HG02642 (cell line): Measurements from ENCODE around the gene ETFB.
A peak's percentile ranks its signal among the peaks of the same experiment; 100 is the strongest.

ENCODE experiments used
- ATAC-seq: cut with Tn5 transposase; IDR thresholded peaks from one replicate; pipeline ENCODE4 v1.9.1; 2021; ENCODE audit warnings: mild to moderate bottlenecking; ENCODE audit not compliant: unreplicated experiment, poor library complexity

Gene ETFB

DNA sequence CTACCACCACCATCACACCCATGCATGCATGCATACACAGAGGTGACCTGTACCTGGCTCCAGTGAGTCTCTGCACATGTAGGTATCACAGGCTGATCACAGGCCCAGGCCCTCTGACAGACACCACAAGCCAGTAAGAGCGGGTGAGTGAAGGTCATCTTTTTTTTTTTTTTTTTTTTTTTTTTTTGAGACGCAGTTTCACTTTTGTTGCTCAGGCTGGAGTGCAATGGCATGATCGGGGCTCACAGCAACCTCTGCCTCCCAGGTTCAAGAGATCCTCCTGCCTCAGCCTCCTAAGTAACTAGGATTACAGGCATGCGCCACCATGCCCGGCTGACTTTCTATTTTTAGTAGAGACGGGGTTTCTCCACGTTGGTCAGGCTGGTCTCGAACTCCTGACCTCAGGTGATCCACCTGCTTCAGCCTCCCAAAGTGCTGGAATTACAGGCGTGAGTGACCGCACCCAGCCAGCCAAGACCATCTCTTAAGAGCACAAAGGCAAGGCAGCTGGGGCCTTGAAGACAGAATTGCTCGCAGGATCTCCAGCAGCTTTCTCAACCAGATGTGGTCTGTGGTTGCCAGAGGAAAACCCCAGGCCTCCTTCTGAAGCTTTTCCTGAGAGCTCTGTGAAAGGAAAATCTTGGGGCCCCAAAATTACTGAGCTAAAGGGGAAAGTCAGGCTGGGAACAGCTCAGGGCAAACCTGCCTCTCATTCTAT, 9.5 kb upstream of the ETFB start:
- ATAC-seq: no peak

DNA sequence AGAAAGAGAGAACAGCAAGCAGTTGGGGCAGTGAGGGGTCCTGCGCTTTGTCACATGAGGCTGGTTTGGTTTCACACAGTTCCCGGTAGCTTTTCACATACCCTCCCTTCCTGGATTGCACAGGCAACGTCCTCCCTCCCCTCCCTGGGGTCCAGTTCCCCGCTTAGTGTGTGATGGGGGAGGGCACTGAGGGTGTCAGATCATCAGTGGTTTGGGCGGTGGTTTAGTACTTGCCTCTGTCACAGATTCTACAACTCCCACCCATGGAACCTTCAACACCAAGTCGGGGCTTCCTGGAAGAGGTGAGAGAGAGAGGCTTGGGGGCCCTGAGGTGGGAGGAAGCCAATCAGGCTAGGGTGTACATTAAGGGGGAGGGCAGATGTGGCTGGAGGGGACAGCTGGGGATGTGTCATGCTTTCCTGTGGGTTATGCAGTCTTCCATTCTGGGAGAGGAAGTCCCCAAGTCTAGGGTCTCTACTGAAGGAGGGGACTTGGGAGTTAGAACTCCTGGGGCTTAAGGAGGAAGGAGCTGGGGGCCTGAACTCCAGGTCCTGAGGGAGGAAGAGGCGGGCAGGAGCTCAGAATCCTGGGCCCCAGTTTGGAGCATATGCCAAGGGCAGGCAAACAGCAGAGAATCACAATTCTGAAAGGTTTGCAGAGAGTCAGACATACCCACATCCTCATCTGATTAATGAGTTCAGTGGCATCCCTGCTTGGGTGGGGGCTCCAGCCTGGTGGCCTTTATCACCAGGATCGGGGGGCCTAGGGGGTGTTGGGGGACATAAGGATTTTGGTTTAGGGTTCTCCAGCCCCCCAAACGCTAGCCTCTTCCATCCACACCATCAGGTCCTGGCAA, 6.7 kb upstream of the ETFB start, which contains the start of gene NKG7:
TSS of gene NKG7 (minus strand) at position 6 of the 856 bp plus-strand sequence. CDS start 119 bp downstream, outside the sequence.
- ATAC-seq: no peak

- ATAC-seq: no peak
These were observed 5.9 kb upstream of the ETFB start for GRCh38 chr19:51372021-51372648.

- ATAC-seq: no peak
These were observed 5.0 kb upstream of the ETFB start for GRCh38 chr19:51371186-51371690.

DNA sequence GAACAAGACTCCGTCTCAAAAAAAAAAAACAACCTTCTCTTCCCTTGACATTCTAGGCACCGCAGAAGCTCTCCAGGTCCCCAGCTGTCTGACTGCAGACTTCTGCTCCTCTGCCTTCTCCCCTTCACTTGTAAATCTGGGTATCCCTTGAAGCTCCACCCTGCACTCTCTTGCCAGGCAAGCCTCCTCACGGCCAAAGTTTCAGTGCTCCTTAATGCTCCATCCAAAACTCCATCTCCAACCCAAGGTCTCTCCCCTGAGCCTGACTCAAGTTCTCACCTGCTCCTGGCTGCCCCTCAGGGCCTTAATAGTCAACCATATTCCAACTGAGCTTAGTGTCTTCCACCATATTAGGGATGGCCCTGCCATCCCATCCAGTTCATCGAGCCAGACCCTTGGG, 4.0 kb upstream of the ETFB start:
- ATAC-seq: no peak

DNA sequence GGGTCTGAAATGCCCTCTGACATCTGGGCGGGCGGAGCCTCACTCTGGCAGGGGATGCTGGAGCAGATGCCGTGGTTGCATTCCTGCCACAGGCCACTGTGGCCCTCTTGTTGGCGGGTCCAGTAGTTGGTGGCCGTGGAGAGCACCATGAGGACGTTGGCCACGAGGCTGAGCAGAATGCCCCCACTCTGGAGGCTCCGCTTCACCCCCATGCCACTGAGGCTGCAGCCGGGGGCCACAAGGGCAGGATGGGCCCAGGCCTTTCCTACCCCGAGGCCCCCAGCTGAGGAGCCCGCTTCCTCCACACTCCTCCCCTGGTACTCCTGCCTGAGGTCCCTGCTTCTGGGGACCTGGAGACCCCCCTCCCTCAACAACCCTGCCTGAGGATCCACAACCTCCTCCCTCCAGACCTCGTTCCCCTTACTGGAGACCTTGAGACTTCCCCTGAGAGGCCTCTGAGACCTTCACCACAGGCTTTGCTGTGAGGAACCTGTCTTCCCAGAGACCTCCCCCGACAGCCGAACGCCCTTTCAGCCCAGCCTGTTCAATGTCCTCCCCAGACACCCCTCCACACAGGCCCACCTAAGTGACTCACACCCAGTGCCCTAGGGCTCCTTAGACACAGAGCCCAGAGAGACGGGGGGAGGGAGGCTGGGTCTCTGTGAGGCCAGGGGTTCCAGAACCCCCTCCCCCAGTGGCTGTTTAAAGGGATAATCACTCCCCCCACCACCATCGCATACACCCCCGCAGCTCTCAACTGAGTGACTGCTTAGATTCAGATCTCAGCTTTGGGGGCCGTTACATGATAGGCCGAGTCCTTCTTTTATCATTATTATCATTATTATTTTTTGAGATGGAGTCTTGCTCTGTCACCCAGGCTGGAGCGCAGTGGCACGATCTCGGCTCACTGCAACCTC, 2.4 kb upstream of the ETFB start, which contains the start of gene CLDND2:
TSS of gene CLDND2 (minus strand) at position 638 of the 917 bp plus-strand sequence. CDS start at position 212, 426 bp downstream.
- no peak for ATAC-seq

GRCh38 chr19:51367565-51368365, 1.6 kb upstream of the ETFB start:
- ATAC-seq: peak; percentile 81

DNA sequence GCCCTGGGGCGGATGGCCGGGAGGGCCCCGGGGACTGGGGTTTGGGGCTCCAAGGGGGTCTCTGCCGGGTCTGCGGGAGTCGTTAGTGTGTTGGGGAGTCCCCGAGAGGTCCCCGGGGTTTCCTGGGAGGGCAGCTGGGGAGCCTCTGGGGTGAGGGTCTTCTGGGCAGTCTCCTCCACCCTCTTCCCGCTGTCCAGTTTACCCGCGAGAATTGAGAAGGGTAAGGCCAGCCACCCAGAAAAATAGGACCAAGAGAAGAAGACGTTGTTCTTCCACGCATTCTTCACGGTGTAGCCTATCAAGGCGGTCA, 1.0 kb upstream of the ETFB start:
- peak; percentile 17 for ATAC-seq

DNA sequence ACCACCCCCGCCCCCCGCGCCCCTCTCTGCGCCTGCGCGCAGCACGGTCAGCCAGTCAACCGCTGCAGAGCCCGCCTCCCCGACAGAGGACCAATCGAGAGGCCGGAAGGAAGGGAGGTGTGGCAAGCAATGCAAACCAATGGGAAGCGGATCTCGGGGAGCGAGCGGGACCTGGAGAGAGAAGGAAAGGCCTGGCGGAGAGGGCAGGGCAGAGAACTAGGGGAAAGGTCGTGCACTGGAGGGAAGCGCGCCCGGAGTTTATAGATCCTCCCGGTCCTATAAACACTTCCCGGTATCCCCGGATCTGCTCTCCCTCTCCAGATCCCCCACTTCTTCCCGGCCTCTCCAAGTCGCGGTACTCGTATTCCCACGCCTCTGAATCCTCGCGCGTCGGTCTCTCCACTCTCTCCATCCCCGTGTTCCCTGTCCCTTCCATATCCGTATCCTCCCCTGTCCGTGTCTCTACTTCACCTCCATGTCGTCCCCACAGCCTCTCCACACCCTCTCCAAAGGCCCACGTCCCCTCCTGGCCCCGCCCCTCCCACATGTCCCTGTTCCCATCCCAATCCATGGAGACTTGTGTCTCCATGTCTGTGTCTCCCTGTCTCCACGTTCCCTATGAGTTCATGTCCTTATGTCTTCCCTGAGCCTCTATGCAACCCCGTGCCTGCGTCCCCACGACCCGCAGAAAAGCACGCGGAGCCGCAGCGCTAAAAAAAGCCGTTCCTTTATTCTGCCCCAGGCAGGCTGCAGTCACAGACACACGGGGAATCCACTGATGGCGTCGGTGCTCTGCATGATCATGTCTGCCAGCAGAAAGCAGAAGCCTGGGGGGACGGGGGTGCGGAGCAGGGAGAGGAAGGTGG, 434 bp upstream of the ETFB start:
- ATAC-seq: peak; percentile 51

DNA sequence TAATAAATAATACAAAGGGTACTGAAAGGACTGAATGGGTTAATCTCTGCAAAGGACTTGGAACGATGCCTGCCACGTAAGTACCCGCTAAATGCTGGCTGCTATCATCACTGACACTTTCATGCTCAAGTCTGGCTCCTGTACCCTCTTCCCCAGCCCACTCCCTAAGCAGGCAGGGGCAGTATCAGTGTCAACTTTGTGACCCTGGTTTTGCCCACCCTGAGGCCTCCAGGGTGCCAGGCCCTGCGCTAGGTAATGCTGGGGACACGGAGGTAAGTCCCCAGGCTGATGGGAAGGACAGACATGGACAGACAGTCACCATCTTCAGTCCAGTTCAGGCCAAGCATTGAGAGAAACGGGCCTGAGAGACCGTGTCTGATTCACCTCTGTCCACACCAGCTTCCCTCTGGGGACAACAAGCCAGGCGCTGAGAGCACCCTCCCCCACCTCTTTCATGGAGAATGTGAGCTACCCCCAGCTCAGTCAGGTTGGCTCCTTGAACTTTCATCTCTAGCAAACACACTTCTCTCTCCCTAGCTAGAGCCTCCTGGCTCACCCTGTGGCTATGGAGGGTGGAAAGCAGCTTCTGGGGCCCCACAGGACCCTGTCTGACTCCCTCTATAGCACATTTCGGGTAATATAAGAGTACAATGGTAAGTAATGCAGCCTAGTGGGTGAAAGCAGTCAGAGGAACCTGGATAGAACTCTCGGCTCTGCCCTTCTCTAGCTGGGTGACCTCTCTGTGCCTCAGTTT, 800 bp downstream of the ETFB start:
- no peak for ATAC-seq

DNA sequence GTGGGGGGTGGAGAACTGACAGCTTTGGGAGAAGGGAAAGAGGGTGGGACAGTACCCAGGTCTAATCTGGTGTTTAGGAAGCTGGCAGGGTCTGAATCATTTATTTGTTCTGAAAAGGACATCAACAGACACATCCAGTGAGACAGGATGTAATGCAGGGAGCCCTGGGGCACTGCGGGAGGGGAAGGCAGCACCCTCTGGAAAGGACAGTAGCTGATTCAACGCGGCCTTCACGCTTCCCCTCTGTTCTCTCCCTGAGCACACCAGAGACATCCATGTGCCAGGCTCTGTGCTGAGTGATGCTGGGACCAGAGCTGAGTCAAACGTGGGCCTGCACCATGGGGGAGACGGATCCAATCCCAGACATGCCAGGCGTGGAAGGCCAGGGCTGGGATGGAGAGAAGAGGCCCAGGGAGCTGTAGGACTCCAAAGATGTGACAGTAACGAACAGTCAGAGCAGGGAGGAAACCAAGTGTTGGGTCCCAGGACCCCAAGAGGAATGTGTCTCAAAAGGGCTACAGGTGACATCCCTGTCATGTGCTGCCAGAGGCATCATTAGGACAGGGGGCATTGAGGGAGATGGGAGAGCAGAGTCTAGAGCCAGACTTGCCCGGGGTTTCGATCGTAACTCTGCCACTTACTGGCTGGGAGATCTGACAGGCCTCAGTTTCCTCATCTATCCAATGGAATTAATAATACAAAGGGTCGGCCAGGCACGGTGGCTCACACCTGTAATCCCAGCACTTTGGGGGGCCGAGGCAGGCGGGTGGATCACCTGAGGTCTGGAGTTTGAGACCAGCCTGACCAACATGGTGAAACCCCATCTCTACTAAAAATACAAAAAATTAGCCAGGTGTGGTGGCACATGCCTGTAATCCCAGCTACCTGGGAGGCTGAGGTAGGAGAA, 1.7 kb downstream of the ETFB start:
- ATAC-seq: no peak

- ATAC-seq: no peak
These were observed 4.9 kb downstream of the ETFB start for GRCh38 chr19:51361239-51361638.

GRCh38 chr19:51359294-51359693, 6.9 kb downstream of the ETFB start:
- no peak for ATAC-seq

DNA sequence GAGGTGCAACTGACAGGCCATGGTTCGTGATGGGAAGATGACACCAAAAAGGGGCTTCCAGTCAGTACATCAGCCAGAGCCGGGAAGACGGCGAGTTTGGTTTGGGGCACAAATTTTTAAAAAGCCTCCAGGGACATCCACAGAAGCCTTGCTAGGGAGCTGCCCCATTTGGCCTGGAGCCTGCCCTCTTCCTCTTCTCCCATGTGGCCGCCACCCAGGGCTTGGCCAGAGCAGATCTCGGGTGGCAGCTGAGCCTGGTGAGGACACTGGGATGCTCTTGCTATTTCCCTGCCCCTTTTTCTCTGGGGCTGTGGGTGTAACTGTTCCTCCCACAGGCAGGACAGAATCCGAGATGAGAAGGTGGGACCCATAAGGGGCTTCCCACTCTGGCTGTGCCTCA, 8.2 kb downstream of the ETFB start:
- no peak for ATAC-seq

DNA sequence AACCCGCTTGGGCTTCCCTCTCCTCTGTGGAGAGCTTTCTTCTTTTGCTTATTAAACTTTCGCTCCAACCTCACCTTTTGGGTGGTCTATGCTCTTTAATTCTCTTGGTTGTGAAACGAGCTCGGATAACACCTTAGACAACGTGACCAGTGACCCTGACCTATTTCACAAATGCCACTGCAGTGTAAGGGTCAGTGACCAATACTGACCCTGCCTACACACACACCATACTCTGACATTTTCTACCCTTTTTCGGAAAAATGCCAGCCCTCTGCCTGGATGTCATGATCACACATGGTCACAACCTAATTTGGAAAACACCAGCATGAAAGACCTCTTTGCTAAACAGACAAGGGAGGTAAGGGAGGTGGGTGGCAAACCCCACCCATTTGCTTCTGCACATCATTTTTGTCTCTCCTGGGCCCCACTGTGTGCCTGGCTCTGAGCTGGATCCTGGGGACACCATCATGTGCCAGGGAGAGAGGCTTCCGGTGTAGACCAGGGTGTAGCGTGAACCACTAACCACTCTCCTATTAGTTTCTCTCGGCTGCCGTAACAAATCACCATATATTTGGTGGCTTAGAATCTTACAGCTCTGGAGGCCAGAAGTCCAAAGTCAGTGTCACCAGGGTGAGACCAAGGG, 9.9 kb downstream of the ETFB start:
- no peak for ATAC-seq

DNA sequence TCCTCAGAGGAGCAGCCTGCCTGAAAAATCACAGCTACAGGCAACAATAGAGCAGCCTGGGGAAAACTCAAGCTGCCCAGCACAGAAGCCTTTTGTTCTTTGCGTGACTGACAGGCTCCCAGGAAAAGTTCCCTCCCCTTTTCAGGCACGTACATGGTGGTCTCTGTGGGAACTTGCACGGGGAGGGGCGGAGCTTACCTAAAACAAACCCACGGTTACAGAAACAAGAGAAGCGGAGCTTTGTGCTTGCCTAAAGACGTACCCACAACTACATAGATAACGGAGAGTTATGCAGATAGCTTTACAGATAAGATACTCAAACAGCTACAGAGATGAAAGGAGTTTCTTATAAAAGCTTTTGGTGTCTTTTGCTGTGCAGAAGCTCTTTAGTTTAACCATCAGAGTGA, 11.4 kb downstream of the ETFB start:
- ATAC-seq: no peak
